ENCODE results near the gene PANX3. TPM values are rescaled to one million over a fixed set of nuclear protein-coding genes. Genes with fewer than 3 reads are reported as not detected.
A peak's percentile ranks its signal among the peaks of the same experiment; 100 is the strongest.

The PANX3 gene
- total and polyA plus RNA-seq, 9 of the 15 experiments (the other 6 are each of a cell fraction or from before 2014, with no cell fraction given): 0.09 to 0.69 (median 0.39) TPM

GRCh38 chr11:124622531-124623451, 11.6 kb downstream of the PANX3 start, which contains the start of gene TBRG1 (continued):
- TF ChIP-seq E2F8 (IDR thresholded peaks at IDR 0.05; ENCODE audit: low read depth, partially characterized antibody) (peak; percentile 94), TOE1 (IDR thresholded peaks at IDR 0.05; ENCODE audit: borderline replicate concordance) (0 out of 2 replicates have a peak, but pooled peaks have one; percentile 43), TOE1 (CRISPR knock-in tag; IDR thresholded peaks at IDR 0.05; ENCODE audit: borderline replicate concordance, low read depth) (no peak), CREB1 (IDR thresholded peaks at IDR 0.05) (peak; percentile 92), CREB1 (CRISPR knock-in tag; IDR thresholded peaks at IDR 0.05) (peak; percentile 84), ILF3 (IDR thresholded peaks at IDR 0.05; ENCODE audit: borderline replicate concordance) (no peak; the same call in 1 of the 2 replicates), E2F6 (IDR thresholded peaks at IDR 0.05; ENCODE audit: borderline replicate concordance in 1 of 2, extremely low read depth in 1 of 2, insufficient read depth in 1 of 2, insufficient read length in 1 of 2, low read depth in 1 of 2, low read length in 1 of 2, poor library complexity in 1 of 2, severe bottlenecking in 1 of 2) (peak in 1 of 2 experiments; percentile 55), RAD21 (CRISPR knock-in tag; conservative IDR thresholded peaks at IDR 0.05 in 1 of 2, IDR thresholded peaks at IDR 0.05 in 1 of 2) (no peak; a peak in 1 of 4 replicates)

Data from K562 (cell line).